Measurements from ENCODE around the gene CHD9.
"Not testable (repeated sequence)": the region's sequence is repeated elsewhere in the genome, so short reads cannot be mapped to it uniquely, and the experiment has no call there.

CHD9 gene

DNA sequence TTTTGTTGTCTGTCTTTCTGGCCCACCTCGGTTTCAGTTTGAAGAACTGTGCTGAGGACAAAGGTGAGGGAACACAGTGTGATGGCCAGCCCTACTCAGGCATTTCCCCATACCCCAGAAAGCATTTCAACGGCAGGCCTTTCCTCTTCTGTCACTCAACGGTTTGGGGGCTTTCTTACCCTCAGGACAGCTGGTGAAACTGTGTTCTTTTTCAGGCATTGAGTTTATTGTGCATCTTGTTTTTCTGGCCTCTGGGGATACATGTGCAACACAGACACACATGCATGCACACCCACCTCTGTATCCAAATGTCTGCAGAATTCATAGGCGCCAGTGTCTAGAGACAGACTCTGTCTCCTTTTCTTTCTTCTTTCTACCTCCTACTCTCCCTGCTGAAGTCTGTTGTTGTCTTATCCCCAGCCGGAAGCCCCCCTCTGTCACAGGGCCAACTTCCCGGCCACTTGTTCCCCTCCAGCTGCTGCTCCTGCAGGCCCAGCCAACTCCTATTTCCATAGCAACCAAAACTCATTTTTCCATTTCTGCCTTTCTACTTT lies 17.0 kb downstream of the CHD9 start:
- DNase-seq (ENCODE audit: low read depth in 2 of 2), result no peak

GRCh38 chr16:53073022-53073421 lies 18.2 kb downstream of the CHD9 start:
- DNase-seq (ENCODE audit: low read depth in 2 of 2), result no peak

GRCh38 chr16:53074296-53074695 lies 19.5 kb downstream of the CHD9 start:
- DNase-seq (ENCODE audit: low read depth in 2 of 2), result not testable (repeated sequence)

- DNase-seq (ENCODE audit: low read depth in 2 of 2), result not testable (repeated sequence)
Observed at GRCh38 chr16:53075461-53075860, 20.7 kb downstream of the CHD9 start.

DNA sequence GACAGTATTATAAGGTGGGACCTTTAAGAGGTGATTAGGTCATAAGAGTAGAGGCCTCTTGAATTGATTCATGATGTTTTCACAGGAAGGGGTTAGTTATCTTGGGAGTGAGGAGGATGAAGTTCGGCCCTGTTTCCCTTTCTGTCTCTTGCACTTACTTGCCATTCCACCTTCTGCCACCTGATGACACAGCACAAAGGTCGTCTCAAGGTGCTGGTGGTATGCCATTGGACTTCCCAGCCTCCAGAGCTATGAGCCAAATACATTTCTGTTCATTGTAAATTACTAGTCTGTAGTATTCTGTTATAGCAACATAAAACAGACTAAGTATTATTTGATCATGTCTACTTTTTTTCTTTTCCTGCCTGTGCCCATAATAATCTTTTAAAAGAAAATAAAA lies 23.5 kb downstream of the CHD9 start:
- DNase-seq (ENCODE audit: low read depth in 2 of 2), result no peak

GRCh38 chr16:53078765-53079485 lies 24.1 kb downstream of the CHD9 start:
- DNase-seq (ENCODE audit: low read depth in 2 of 2), result no peak

DNA sequence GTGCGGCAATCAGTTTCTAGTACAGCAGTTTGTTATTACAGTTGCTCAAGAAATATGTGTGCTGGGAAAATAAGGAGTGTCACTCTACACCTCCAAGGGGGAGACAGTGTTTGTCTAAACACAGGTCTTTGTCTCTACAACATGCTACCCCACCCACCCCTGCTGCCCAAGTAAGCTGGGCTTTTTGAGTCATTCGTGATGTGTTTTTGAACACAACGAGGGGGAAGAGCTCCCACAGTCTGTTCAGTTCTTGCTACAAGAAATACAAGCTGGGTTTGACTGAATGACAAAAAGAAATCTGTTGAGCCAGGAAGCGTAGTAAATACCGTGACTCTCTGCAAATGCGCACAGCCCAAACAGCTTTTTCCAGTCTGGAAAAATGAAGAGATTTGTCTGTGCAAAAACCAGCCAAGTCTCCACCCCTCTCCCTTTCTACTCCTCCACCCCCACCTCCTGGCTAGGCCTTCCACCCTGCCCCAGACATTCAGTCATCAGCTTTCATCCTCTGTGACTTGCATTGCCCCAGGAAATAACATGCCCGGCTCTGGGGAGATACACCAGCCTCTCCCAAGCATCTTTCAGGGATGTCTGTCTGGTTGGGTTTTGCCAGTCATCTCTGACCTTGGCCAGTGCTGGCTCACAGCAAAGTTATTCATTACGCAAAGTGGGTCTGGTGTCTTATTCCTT lies 25.7 kb downstream of the CHD9 start:
- no peak for DNase-seq (ENCODE audit: low read depth in 2 of 2)

GRCh38 chr16:53081032-53081424 lies 26.2 kb downstream of the CHD9 start:
- no peak for DNase-seq (ENCODE audit: low read depth in 2 of 2)

GRCh38 chr16:53081686-53082407 lies 27.1 kb downstream of the CHD9 start:
- no peak for DNase-seq (ENCODE audit: low read depth in 2 of 2)

GRCh38 chr16:53082509-53082908 lies 27.7 kb downstream of the CHD9 start:
- DNase-seq (ENCODE audit: low read depth in 2 of 2), result no peak

DNA sequence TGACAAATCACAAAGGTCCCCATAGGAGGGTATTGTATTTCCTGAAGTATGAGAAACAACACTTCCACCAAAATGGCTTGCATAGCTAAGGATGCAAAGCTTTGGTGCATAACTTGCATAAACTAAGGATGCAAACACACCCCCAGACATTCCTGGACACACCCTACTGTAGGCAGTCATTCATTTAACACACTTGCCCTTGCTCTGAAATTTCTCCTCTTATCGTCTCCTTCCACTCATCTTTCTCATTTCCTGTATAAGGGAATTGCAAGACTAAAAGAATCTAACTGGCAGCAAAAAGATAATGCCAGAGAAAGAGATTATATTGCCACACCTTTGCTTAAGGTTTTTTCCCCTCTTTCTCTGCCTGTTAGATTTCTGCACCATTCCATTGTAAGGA lies 28.3 kb downstream of the CHD9 start:
- no peak for DNase-seq (ENCODE audit: low read depth in 2 of 2)

- DNase-seq (ENCODE audit: low read depth in 2 of 2), result no peak
Observed at GRCh38 chr16:53084141-53084541, 29.4 kb downstream of the CHD9 start.

DNA sequence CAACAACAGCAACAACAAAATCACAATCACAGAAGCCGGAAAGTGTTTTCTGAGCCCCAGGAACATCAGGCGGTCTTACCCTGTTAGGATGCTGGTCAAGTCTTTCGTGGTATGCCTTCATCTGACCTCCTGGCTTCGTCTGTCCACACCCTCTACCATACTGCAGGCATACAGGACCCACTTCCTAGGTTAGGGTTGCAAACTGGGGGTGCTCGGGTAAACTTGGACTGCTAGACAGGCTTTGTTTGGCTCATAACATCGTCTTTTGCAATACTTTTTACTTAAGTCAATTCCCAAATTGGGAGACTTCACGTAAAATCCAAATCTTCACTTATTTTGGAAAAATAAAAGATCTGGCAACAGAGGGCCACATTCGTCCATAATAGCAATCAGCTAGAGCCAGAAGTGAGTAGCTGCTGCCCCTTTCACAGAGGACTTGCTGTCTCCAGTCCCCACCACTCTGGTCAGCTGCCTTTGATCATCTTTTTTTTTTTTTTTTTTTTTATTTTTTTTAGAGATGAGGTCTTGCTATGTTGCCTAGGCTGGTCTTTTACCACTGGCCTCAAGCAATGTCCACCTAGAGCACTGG lies 30.0 kb downstream of the CHD9 start:
- DNase-seq (ENCODE audit: low read depth in 2 of 2), result no peak

- no peak for DNase-seq (ENCODE audit: low read depth in 2 of 2)
Observed at GRCh38 chr16:53085369-53085843, 30.6 kb downstream of the CHD9 start.

DNA sequence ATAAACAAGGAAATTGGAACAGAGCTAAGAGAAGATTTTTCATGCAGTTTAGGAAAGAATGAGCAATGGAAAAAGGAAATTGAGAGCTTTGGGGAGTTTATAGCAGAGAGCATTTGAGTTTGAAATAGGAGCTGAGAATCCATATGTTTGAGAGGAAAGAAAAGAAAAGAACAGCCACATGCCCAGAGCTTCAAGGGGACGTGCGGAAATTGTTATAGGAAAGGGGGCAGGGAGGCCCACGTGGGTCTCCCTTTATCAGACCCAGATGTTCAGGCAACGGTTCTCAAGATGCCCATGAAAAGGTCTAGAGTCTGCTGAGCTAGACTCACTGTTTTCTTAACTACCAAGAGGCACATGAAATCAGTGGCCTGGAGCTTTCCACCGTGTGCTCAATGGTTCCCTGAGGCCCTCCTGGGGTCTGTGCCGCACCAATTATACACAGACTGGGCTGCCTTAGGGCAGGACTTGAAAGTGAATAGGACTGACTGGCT lies 31.2 kb downstream of the CHD9 start:
- no peak for DNase-seq (ENCODE audit: low read depth in 2 of 2)

GRCh38 chr16:53087101-53087500 lies 32.3 kb downstream of the CHD9 start:
- DNase-seq (ENCODE audit: low read depth in 2 of 2), result no peak

GRCh38 chr16:53089434-53090285 lies 34.9 kb downstream of the CHD9 start:
- DNase-seq (ENCODE audit: low read depth in 2 of 2), result no peak

DNA sequence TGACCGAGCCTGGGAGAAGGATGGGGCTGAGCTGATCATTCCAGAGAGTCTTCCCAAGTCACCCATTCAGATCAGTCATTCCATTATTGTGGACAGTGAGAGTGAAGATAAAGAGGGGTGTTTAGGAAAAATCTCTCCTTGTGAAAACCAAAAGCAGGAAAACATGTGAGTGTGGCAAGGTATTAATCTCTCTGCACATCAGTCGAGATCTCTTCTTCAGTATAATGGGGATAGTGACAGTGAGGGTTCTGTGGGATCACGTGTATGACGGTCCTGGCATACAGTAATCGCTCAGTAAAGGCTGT lies 35.4 kb downstream of the CHD9 start:
- DNase-seq (ENCODE audit: low read depth in 2 of 2), result no peak

GRCh38 chr16:53090591-53091411 lies 36.0 kb downstream of the CHD9 start:
- DNase-seq (ENCODE audit: low read depth in 2 of 2), result no peak

Measured in stimulated activated CD4-positive, alpha-beta T cell treated with anti-CD3 and anti-CD28 coated beads, Interleukin-15, amount 100 ng/mL, for 48 hours (primary cell).